PC-9 (cell line): ENCODE measurements around the gene CPT1B. TPM values are rescaled to one million over a fixed set of nuclear protein-coding genes. Genes with fewer than 3 reads are reported as not detected.
"Not testable (repeated sequence)": the region's sequence is repeated elsewhere in the genome, so short reads cannot be mapped to it uniquely, and the experiment has no call there.

ENCODE experiments used
- BruUV-seq: library from RNA; stranded (reverse); fragments of 400-500 nt; replicated peaks from 2 replicates; lab custom pipeline; 2021; lab: Mats Ljungman, UMichigan
- CTCF ChIA-PET: fragments of 300-600 bp; sonication (Branson Sonifier 250); formaldehyde crosslinking; loops from one replicate; lab custom pipeline; 2022; ENCODE audit warnings: antibody characterized with exemption; lab: Charles Lee
- POLR2A ChIA-PET: fragments of 300-600 bp; sonication (Branson Sonifier 250); formaldehyde crosslinking; loops from one replicate; lab custom pipeline; 2022; ENCODE audit warnings: antibody characterized with exemption; ENCODE audit not compliant: unreplicated experiment; lab: Charles Lee
- DNase-seq, 2 experiments: peaks; one replicate each; pipeline versions ENCODE4 v3.0.0 to v3.0.0-alpha.2; 2015 to 2022; ENCODE audit warnings: mixed read lengths in 1 of 2
- H2AFZ ChIP-seq: fragments of 200-600 bp; sonication (generic); 2 replicates; pipeline ENCODE4 v1.8.1; 2017; ENCODE audit warnings: antibody characterized with exemption
- H3F3A ChIP-seq: fragments of 200-600 bp; sonication (generic); 2 replicates; pipeline ENCODE4 v1.8.1; 2017; ENCODE audit warnings: antibody characterized with exemption, mild to moderate bottlenecking, low read depth; ENCODE audit not compliant: insufficient read depth
- H3K27ac ChIP-seq: fragments of 200-600 bp; sonication (generic); 2 replicates; pipeline ENCODE4 v1.6.1; 2016; ENCODE audit warnings: mixed run types
- H3K27me3 ChIP-seq: fragments of 200-600 bp; sonication (generic); 2 replicates; pipeline ENCODE4 v1.6.1; 2016; ENCODE audit warnings: low read depth, mixed run types; ENCODE audit not compliant: insufficient read depth
- H3K36me3 ChIP-seq: fragments of 200-600 bp; sonication (generic); 2 replicates; pipeline ENCODE4 v1.6.1; 2016; ENCODE audit warnings: low read depth, mixed run types
- H3K4me1 ChIP-seq: fragments of 200-600 bp; sonication (generic); replicated peaks from 2 replicates; pipeline ENCODE4 v1.6.1; 2016; ENCODE audit warnings: mixed run types; ENCODE audit not compliant: insufficient read depth
- H3K4me2 ChIP-seq: fragments of 200-600 bp; sonication (generic); 2 replicates; pipeline ENCODE4 v1.6.1; 2017; ENCODE audit warnings: mixed run types
- H3K4me3 ChIP-seq: fragments of 200-600 bp; sonication (generic); 2 replicates; pipeline ENCODE4 v1.6.1; 2016; ENCODE audit warnings: mixed run types
- H3K79me2 ChIP-seq: fragments of 200-600 bp; sonication (generic); 2 replicates; pipeline ENCODE4 v1.6.1; 2017; ENCODE audit warnings: low read depth, mixed run types
- H3K9me2 ChIP-seq: fragments of 200-600 bp; sonication (generic); 2 replicates; pipeline ENCODE4 v1.8.1; 2017; ENCODE audit warnings: mild to moderate bottlenecking; ENCODE audit not compliant: insufficient read depth
- H3K9me3 ChIP-seq: fragments of 200-600 bp; sonication (generic); 2 replicates; pipeline ENCODE4 v1.8.1; 2016; ENCODE audit warnings: low read depth; ENCODE audit not compliant: insufficient read depth
- H4K20me1 ChIP-seq: fragments of 200-600 bp; sonication (generic); 2 replicates; pipeline ENCODE4 v1.8.1; 2017; ENCODE audit not compliant: insufficient read depth
- EZH2 ChIP-seq: fragments of 200-600 bp; sonication (generic); IDR thresholded peaks from 2 replicates; pipeline ENCODE4 v1.8.0; 2017; ENCODE audit warnings: antibody characterized with exemption, low read depth
- intact Hi-C: fragments of 100-400 bp; cut with micrococcal nuclease; formaldehyde crosslinking; loops from one replicate; pipeline ENCODE4 v1.10.0; 2022; ENCODE audit not compliant: unreplicated experiment
- total RNA-seq: library from RNA; stranded (reverse); gene quantifications from 2 replicates; pipeline ENCODE4 v1.2.3, GENCODE V29; 2021
- TF ChIP-seq, protein P1 (sequence below): fragments of 200-600 bp; sonication (generic); conservative IDR thresholded peaks from 2 replicates; pipeline ENCODE4 v1.6.1; 2017; ENCODE audit warnings: mixed run types, antibody characterized with exemption, mild to moderate bottlenecking, moderate library complexity

The CPT1B gene
- total RNA-seq, 1 experiment from 2014 or later, result 66.2 TPM

DNA sequence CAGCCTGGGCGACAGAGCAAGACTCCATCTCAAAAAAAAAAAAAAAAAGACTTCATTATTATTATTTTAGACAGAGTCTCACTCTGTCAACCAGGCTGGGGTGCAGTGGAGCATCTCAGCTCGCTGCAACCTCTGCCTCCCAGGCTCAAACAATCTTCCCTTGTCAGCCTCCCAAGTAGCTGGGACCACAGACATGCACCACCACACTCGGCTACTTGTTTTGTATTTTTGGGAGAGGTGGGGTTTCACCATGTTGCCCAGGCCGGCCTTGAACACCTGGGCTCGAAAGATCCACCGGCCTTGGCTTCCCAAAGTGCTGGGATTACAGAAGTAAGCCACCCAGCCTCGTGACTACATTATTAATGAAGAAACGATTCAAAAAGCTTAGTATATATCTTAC lies 43.1 kb downstream of the CPT1B start:
- BruUV-seq, result no TSS peak
- Histone ChIP-seq H3K9me2 (no peaks in the 10 kb centered on the region), H3K27ac (no peak overlapping the region), H3K4me1 (peaks cover 47% of the 10 kb centered on the region), H3K79me2 (no peaks in the 10 kb centered on the region), H3K36me3 (no peaks in the 10 kb centered on the region), H3K4me3 (no peak overlapping the region), H3F3A (peaks cover 55% of the 10 kb centered on the region), H2AFZ (no peak overlapping the region), H3K4me2 (no peak overlapping the region), H3K27me3 (no peaks in the 10 kb centered on the region), H3K9me3 (no peaks in the 10 kb centered on the region), H4K20me1 (no peaks in the 10 kb centered on the region)
- intact Hi-C loops, result no loop called here
- no peak for DNase-seq
- TF ChIP-seq, protein P1, sequence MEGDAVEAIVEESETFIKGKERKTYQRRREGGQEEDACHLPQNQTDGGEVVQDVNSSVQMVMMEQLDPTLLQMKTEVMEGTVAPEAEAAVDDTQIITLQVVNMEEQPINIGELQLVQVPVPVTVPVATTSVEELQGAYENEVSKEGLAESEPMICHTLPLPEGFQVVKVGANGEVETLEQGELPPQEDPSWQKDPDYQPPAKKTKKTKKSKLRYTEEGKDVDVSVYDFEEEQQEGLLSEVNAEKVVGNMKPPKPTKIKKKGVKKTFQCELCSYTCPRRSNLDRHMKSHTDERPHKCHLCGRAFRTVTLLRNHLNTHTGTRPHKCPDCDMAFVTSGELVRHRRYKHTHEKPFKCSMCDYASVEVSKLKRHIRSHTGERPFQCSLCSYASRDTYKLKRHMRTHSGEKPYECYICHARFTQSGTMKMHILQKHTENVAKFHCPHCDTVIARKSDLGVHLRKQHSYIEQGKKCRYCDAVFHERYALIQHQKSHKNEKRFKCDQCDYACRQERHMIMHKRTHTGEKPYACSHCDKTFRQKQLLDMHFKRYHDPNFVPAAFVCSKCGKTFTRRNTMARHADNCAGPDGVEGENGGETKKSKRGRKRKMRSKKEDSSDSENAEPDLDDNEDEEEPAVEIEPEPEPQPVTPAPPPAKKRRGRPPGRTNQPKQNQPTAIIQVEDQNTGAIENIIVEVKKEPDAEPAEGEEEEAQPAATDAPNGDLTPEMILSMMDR, result no peak
- TF ChIP-seq EZH2, result no peak
- ChIA-PET POLR2A (no interaction called here), CTCF (no interaction called here)

DNA sequence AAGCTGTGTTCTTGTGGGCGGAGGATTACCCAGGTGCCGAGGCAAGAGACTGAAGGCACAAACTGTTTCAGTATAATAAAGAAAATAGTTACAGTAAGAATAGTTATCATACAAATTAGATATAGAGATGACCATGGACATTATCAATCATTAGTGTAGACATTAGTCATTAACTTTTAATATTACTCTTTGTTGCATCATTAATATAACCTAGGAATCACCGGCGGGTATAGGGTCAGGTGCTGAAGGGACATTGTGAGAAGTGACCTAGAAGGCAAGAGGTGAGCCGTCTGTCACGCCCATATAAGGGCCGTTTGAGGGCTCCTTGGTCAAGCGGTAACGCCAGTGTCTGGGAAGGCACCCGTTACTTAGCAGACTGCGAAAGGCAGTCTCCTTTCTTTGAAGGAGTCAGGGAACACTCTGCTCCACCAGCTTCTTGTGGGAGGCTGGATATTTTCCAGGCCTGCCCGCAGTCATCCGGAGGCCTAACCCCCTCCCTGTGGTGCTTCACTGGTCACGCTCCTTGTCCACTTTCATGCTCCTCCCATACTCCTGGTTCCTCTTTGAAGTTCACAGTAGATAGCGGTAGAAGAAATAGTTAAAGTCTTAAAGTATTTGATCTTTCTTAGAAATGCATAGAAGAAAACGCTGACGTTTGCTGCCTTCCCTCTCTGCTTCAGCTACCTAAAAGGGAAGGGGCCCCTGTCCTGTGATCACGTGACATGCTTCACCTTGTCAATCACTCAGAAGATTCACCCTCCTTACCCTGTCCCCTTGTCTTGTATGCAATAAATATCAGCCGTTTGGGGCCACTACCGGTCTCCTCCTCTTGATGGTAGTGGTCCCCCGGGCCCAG lies 44.1 kb downstream of the CPT1B start:
- DNase-seq, H3K9me3 ChIP-seq, H2AFZ ChIP-seq, H3K4me3 ChIP-seq, H3K9me2 ChIP-seq, H3K79me2 ChIP-seq, BruUV-seq, intact Hi-C loops, POLR2A ChIA-PET, H3K36me3 ChIP-seq, H3K27me3 ChIP-seq, H4K20me1 ChIP-seq, H3K4me2 ChIP-seq: not testable (repeated sequence)
- H3K4me1 ChIP-seq, result peaks cover 38% of the 10 kb centered on the region
- H3K27ac ChIP-seq, result peak overlapping the region; percentile 13; the same call in 1 of the 2 replicates
- CTCF ChIA-PET, result interaction anchor here (0.6 kb wide), 1 partner anchor 66 kb away, joined by 3 read pairs; no protein-coding TSS in a partner anchor
- peaks cover 54% of the 10 kb centered on the region for H3F3A ChIP-seq

DNA sequence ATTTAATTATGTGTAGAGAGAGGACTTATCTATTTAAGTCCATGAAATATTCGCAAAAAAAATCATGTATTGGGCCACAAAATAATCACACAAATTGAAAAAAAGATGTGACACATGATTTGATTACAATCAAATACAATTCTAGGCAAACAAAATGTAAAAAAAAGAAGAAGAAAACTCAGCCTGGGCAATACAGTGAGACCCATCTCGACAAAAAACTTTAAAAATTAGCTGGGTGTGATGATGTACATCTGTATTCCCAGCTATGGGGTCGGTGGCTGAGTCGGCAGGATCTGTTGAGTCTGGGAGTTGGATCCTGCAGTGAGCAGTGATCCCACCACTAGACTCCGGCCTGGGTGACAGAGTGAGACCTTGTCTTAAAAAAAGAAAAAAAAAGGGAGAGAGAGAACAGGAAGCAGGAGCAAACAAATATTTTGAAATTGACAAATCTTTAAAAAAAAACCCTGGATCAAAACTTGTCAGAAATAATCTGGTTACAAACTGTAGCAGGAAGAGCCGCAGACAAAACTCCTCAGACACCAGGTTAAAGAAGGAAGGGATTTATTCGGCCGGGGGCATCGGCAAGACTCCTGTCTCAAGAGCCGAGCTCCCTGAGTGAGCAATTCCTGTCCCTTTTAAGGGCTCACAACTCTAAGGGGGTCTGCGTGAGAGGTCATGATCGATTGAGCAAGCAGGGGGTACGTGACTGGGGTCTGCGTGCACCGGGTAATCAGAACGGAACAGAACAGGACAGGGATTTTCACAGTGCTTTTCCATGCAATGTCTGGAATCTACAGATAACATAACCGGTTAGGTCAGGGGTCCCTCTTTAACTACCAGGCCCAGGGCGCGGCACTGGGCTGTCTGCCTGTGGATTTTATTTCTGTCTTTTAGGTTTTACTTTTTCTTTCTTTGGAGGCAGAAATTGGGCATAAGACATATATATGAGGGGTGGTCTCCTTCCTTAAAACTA lies 45.1 kb downstream of the CPT1B start:
- H4K20me1 ChIP-seq, result no peaks in the 10 kb centered on the region
- H3K9me2 ChIP-seq, result no peaks in the 10 kb centered on the region
- peaks cover 28% of the 10 kb centered on the region for H3K4me1 ChIP-seq
- no peaks in the 10 kb centered on the region for H3K27me3 ChIP-seq
- peak overlapping the region; percentile 60; the same call in 1 of the 2 replicates for H3K27ac ChIP-seq
- peak overlapping the region; percentile 85 for H3K4me2 ChIP-seq
- TF ChIP-seq, protein P1, result no peak
- TF ChIP-seq EZH2, result no peak
- H3K4me3 ChIP-seq, result peak overlapping the region; percentile 87; the same call in 1 of the 2 replicates
- intact Hi-C loops, result no loop called here
- ChIA-PET POLR2A (interaction anchor here (1.2 kb wide), 1 partner anchor 30 kb away, joined by 3 read pairs; the partner anchor contains the start of gene SYCE3), CTCF (interaction anchor here (0.6 kb wide), 1 partner anchor 67 kb away, joined by 3 read pairs; no protein-coding TSS in a partner anchor)
- no peaks in the 10 kb centered on the region for H3K9me3 ChIP-seq
- no TSS peak for BruUV-seq
- no peak for DNase-seq
- no peak overlapping the region for H2AFZ ChIP-seq
- H3F3A ChIP-seq, result peaks cover 54% of the 10 kb centered on the region
- H3K79me2 ChIP-seq, result no peaks in the 10 kb centered on the region
- no peaks in the 10 kb centered on the region for H3K36me3 ChIP-seq
